ENCODE results near the gene COL7A1.

Gene COL7A1

GRCh38 chr3:48546203-48546829 is 48.8 kb downstream of the COL7A1 start:
- no peak overlapping the region for H3K4me3 ChIP-seq (ENCODE audit: low read length)
- peaks cover 74% of the 10 kb centered on the region for H3K36me3 ChIP-seq (replicated peaks; ENCODE audit: low read depth, low read length)
- peaks cover 17% of the 10 kb centered on the region for H4K20me1 ChIP-seq (ENCODE audit: insufficient read depth, low read length)
- H3K9ac ChIP-seq (ENCODE audit: low read length) = no peak overlapping the region
- no peak overlapping the region for H3K27ac ChIP-seq (ENCODE audit: low read length)
- no peaks in the 10 kb centered on the region for H3K4me1 ChIP-seq (ENCODE audit: low read length)
- H3K4me2 ChIP-seq (ENCODE audit: low read length) = no peak overlapping the region
- TF ChIP-seq EZH2phosphoT487 (IDR thresholded peaks at IDR 0.05; ENCODE audit: low read depth) (no peak), CTCF (IDR thresholded peaks at IDR 0.05; ENCODE audit: low read depth, low read length) (no peak)
- no peaks in the 10 kb centered on the region for H3K9me3 ChIP-seq (ENCODE audit: insufficient read depth, low read length)
- H2AFZ ChIP-seq (ENCODE audit: low read depth, low read length) = no peak overlapping the region
- H3K27me3 ChIP-seq (ENCODE audit: low read depth, low read length) = peaks cover 4% of the 10 kb centered on the region; the same call in 1 of the 2 replicates
- no peaks in the 10 kb centered on the region for H3K79me2 ChIP-seq (ENCODE audit: low read length)

GRCh38 chr3:48544141-48544540 is 51.0 kb downstream of the COL7A1 start:
- H3K4me1 ChIP-seq (ENCODE audit: low read length) = no peaks in the 10 kb centered on the region
- TF ChIP-seq CTCF (IDR thresholded peaks at IDR 0.05; ENCODE audit: low read depth, low read length) = no peak
- H3K4me2 ChIP-seq (ENCODE audit: low read length) = no peak overlapping the region
- no peaks in the 10 kb centered on the region for H3K9me3 ChIP-seq (ENCODE audit: insufficient read depth, low read length)
- H3K9ac ChIP-seq (ENCODE audit: low read length) = no peak overlapping the region
- H3K27me3 ChIP-seq (ENCODE audit: low read depth, low read length) = peaks cover 4% of the 10 kb centered on the region; the same call in 1 of the 2 replicates
- no peak overlapping the region for H2AFZ ChIP-seq (ENCODE audit: low read depth, low read length)
- H3K4me3 ChIP-seq (ENCODE audit: low read length) = no peak overlapping the region
- H4K20me1 ChIP-seq (ENCODE audit: insufficient read depth, low read length) = peaks cover 7% of the 10 kb centered on the region
- H3K27ac ChIP-seq (ENCODE audit: low read length) = no peak overlapping the region
- peaks cover 74% of the 10 kb centered on the region for H3K36me3 ChIP-seq (replicated peaks; ENCODE audit: low read depth, low read length)
- no peaks in the 10 kb centered on the region for H3K79me2 ChIP-seq (ENCODE audit: low read length)

- Histone ChIP-seq H3K27me3 (ENCODE audit: low read depth, low read length) (peaks cover 4% of the 10 kb centered on the region; the same call in 1 of the 2 replicates), H2AFZ (ENCODE audit: low read depth, low read length) (no peak overlapping the region), H4K20me1 (ENCODE audit: insufficient read depth, low read length) (peaks cover 11% of the 10 kb centered on the region), H3K4me3 (ENCODE audit: low read length) (no peak overlapping the region), H3K4me1 (ENCODE audit: low read length) (no peaks in the 10 kb centered on the region), H3K79me2 (ENCODE audit: low read length) (no peaks in the 10 kb centered on the region), H3K4me2 (ENCODE audit: low read length) (no peak overlapping the region), H3K9me3 (ENCODE audit: insufficient read depth, low read length) (no peaks in the 10 kb centered on the region), H3K9ac (ENCODE audit: low read length) (no peak overlapping the region), H3K27ac (ENCODE audit: low read length) (no peak overlapping the region), H3K36me3 (replicated peaks; ENCODE audit: low read depth, low read length) (peaks cover 76% of the 10 kb centered on the region)
- TF ChIP-seq EZH2phosphoT487 (IDR thresholded peaks at IDR 0.05; ENCODE audit: low read depth) = no peak
- TF ChIP-seq CTCF (IDR thresholded peaks at IDR 0.05; ENCODE audit: low read depth, low read length) = no peak
Observed at GRCh38 chr3:48543271-48543866, 51.8 kb downstream of the COL7A1 start.

- H3K27ac ChIP-seq (ENCODE audit: low read length) = no peak overlapping the region
- H3K79me2 ChIP-seq (ENCODE audit: low read length) = no peaks in the 10 kb centered on the region
- peaks cover 2% of the 10 kb centered on the region; the same call in 1 of the 2 replicates for H3K27me3 ChIP-seq (ENCODE audit: low read depth, low read length)
- no peak overlapping the region for H3K4me2 ChIP-seq (ENCODE audit: low read length)
- TF ChIP-seq EZH2phosphoT487 (IDR thresholded peaks at IDR 0.05; ENCODE audit: low read depth) = no peak
- TF ChIP-seq CTCF (IDR thresholded peaks at IDR 0.05; ENCODE audit: low read depth, low read length) = no peak
- no peaks in the 10 kb centered on the region for H3K4me1 ChIP-seq (ENCODE audit: low read length)
- H3K9ac ChIP-seq (ENCODE audit: low read length) = no peak overlapping the region
- no peak overlapping the region for H2AFZ ChIP-seq (ENCODE audit: low read depth, low read length)
- no peaks in the 10 kb centered on the region for H3K9me3 ChIP-seq (ENCODE audit: insufficient read depth, low read length)
- H3K36me3 ChIP-seq (replicated peaks; ENCODE audit: low read depth, low read length) = peaks cover 76% of the 10 kb centered on the region
- no peak overlapping the region for H3K4me3 ChIP-seq (ENCODE audit: low read length)
- peaks cover 15% of the 10 kb centered on the region; the same call in 1 of the 2 replicates for H4K20me1 ChIP-seq (ENCODE audit: insufficient read depth, low read length)
Observed at GRCh38 chr3:48538451-48538850, 56.7 kb downstream of the COL7A1 start.

Data from OCI-LY3 (cell line).